SK-MEL-5 (cell line): ENCODE results near the gene KDM6B. TPM values are rescaled to one million over a fixed set of nuclear protein-coding genes. Genes with fewer than 3 reads are reported as not detected.
"Not testable (repeated sequence)": the region's sequence is repeated elsewhere in the genome, so short reads cannot be mapped to it uniquely, and the experiment has no call there.

Experiments
- DNase-seq: peaks from one replicate; pipeline ENCODE4 v3.0.0-alpha.2; 2016; ENCODE audit warnings: low read depth, low spot score
- in situ Hi-C: cut with HindIII; loops from 2 replicates; pipeline ENCODE4 v1.10.0; 2016; ENCODE audit warnings: low sequenced_read_pairs, high pct_unique_total_duplicates, low pct_unique_long_range_greater_than_20kb
- total RNA-seq: library from RNA; depleted of rRNA; stranded (reverse); fragments of >200 nt; shearing (Covaris generic); gene quantifications from 2 replicates; pipeline ENCODE4 v1.2.3, GENCODE V29; 2014

KDM6B gene
- total RNA-seq, 1 experiment from 2014 or later, result 2.4 TPM

DNA sequence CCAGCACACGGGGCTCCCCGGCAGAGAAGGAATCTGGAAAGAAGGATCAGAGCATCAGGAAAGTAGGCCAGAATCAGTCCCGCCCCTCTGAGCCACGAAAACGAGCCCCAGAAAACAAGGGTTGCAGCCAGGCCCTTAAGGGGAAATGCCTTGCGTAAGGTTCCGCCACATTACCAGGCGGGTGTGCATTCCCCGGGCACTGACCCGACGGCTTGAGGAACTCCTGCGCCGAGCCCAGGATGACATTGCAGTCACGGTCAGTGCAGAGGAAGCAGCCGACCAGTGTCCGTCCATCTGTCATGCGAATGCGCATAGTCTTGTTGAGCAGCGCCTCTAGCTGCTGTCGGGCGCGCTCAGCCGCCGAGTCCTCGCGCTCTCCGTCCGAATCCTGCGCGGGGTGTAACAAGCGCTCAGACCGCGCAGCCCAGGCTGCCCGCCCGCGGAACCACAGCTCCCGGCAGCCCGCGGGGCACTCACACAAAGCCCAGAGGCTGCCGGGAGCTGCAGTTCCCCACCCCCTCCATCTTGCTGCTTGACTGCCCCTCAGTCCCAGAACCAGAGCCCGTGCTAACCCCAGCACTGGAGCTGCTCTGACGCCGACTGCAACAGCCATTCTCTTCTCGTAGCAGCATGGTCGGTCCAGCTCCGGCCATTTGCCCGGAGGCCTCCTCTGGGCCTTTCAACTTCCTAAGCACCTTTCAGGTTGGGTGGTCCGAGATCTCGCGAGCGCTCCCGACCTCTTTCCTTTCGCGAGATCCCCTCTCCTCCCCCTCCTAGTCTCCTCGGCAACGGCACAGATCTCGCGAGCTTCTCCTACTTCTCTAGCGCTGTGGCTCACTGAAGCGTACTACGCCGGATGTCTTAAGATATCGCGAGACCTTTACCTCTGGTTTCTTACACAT, 23.0 kb downstream of the KDM6B start, which contains the start of gene NAA38:
TSS of gene NAA38 (minus strand) at position 749 of the 902 bp plus-strand sequence. CDS start at position 653, 96 bp downstream.
- peak; percentile 100 for DNase-seq
- in situ Hi-C loops, result no loop called here

DNA sequence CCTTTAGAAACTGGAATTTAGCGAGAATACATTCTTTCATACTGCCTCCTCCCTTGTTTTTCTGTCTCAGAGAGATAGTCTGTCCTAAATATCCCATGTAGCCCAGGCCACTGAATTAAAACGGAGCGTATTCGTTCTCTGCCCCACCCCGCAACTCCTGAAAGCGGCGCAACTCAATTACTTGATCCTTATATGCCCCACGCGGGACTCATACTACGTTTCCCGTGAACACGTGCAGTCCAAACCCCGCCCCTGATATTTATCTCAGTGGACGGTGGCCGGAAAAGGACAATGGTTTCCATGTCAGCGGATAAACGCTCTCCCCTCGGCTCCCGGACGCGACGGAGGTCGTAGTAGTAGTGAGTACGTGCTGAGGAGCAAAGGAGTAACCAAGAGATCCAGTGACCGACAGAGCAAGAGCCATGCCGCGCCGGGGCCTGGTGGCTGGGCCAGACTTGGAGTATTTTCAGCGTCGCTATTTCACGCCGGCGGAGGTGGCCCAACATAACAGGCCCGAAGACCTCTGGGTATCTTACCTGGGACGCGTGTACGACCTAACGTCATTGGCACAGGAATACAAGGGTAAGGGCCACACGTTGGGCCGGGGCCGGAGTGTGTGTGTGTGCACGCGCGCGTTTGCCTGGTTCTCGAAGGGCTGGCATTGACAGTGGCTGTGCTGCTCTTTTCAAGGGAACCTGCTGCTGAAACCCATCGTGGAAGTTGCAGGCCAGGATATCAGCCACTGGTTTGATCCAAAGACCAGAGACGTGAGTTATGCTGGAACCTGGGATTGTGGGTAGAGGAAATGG, 23.9 kb downstream of the KDM6B start, which contains the start of gene CYB5D1:
TSS of gene CYB5D1 (plus strand) at position 291 of the 809 bp plus-strand sequence. CDS start at position 423, 132 bp downstream.
- peak; percentile 94 for DNase-seq
- in situ Hi-C loops, result no loop called here

DNA sequence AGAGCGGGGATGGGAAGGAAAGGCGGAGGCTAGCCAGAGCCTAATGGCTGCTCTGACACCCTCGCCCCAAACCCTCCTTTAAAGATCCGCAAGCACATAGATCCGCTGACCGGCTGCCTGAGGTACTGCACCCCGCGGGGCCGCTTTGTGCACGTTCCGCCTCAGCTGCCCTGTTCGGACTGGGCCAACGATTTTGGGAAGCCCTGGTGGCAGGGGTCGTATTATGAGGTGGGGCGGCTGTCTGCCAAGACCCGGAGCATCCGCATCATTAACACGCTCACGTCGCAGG, 24.4 kb downstream of the KDM6B start:
- in situ Hi-C loops, result no loop called here
- DNase-seq, result peak; percentile 51

DNA sequence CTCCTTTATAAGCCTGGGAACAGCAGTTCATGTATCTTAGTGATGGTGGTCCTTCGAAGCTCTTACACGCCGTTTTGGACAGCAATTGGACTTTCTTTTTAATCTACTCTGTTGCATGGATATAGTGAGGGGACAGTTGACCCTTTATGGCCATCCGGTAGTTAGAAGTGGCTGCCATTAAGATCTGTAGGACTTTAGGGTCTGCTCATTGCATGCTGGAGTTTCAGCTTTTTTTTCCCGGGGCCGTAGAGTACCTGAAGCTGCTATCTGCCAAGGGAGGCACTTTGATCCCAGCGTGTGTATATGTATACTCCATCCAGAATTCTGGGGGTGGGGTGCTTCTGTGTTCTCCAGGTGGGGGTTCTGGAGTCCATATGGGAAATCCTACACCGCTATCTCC, 25.0 kb downstream of the KDM6B start:
- in situ Hi-C loops, result no loop called here
- DNase-seq, result no peak

DNA sequence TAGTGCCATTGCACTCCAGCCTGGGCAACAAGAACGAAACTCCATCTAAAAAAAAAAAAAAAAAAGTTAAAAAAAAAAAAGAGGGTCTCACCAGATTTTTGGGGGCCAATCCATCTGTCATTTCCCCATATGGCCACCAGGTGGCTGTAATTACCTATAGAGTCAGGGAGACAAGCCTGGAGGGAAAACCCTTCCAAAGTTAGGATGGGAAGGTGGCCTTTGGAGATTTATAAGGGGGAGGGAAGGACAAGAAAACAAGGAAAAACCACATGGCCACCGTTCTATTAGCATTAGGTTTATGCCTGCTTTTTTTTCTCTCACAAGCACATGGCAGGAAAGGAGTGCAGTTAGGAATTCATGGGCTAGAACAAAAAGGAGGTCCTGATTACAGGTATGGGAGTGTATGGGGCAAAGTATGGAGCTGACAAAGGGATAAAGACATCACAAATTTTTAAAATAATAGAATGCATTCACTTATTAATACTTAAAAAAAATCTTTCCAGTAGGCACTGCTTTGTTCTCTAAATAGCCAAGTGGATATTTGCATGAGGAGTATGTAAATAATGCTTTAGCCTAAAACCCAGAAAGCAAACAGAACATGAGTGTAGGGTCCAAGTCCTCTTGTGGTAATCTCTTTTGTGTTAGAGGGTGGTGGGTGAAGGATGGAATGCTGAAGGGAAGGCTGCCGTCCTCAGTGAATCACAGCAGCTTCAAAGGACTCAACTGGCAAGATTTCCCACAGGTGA, 28.8 kb downstream of the KDM6B start:
- DNase-seq, result peak; percentile 80
- in situ Hi-C loops, result no loop called here

DNA sequence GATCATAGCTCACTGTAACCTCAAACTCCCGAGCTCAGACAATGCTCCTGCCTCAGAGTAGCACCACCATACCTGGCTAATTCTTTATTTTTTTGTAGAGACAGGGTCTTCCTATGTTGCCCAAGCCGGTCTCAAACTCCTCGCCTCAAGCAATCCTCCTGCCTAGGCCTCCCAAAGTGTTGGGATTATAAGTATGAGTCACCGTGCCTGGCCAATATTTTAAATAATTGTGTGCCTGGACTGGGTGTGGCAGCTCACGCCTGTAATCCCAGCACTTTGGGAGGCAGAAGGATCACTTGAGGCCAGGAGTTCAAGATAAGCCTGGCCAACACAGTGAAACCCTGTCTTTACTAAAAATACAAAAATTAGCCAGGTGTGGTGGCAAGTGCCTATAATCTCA, 30.4 kb downstream of the KDM6B start:
- in situ Hi-C loops, DNase-seq: not testable (repeated sequence)

DNA sequence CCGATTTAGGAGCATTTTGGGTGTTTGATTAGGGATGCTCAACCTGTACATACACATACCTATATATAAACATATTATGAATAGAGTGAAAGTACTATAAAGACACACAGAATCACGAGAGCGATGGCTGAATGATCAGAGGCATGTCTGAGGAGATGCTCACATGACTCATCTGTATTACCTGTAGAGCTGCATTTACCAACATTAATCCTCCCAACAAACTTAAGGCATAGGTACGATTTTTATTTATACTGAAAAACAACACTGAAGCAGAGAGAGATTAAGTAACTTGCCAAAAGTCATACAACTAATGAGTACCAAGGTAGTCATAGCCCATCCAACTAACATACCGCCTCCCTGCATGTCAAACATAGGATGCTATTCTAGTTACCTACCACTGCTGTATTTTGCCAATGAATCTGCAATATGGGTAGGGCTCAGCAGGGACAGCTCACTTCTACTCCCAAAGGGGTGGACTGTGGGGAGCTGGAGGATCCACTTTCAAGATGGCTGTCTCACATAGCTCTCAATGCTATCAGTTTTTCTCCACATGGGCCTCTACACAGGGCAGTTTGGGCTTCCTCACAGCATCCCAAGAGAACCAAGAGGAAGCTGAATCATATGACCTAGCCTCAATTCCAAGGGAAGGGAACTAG, 31.1 kb downstream of the KDM6B start:
- in situ Hi-C loops, result no loop called here
- DNase-seq, result no peak

DNA sequence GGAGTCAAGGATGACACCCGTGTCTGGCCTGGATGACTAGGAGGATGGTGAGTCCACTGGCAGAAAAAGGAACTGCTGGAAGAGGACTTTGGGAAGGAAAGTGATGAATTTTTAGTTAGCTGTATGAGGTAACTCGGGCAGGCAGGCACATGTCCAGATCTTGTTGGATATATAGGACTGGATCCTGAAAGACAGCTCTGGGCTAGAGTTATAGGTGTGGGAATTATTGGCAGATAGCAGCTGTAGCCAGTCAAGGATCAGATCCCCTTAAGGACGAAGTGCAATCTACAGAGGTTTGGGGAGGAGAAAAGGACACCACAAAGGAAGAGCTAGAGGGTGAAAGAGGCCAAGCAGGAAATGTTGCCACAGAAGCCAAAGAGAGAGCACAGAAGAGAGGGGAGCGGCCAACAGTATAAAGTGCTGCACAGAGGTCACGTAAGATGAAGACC, 33.9 kb downstream of the KDM6B start:
- in situ Hi-C loops, result no loop called here
- no peak for DNase-seq

DNA sequence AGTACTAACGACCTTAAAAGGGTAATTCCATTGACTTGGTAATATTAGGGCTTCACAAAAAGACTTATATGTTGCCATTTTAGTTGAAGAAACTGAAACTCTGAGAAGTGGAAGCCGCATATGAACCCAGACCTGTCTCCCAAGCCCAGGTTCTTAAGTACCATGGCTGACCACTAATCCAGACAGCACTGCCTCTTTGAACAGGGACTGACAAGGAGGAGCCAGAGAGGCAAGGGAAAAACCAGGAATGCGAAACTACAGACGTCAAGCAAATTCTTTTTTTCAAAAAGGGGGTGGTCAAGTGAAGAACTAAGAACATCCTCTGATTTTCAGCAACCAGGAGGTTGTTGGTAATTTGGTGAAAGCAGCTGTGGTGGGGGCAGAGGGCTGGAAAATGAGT, 39.0 kb downstream of the KDM6B start:
- in situ Hi-C loops, result no loop called here
- no peak for DNase-seq

DNA sequence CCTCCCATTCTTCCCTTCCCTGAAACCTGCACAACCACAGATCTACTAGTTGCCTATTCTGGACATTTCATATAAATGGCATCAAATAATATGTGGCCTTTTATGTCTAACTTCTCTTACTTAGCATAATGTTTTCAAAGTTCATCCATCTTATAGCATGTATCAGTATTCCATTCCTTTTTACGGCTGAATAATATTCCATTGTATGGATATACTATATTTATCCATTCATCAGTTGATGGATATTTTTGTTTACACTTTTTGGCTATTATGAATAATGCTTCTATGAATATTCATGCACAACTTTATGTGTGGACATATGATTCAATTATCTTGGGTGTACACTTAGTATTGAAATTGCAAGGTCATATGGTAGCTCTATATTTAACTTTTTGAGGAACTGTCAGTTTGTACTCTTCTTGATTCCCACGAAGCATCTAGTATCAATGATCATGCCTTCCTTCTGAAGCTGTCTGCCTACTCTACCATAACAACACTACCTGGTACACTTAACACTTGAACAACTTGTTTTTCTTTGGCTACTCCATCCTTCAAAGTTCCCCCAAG, 41.9 kb downstream of the KDM6B start:
- in situ Hi-C loops, result no loop called here
- DNase-seq, result no peak

DNA sequence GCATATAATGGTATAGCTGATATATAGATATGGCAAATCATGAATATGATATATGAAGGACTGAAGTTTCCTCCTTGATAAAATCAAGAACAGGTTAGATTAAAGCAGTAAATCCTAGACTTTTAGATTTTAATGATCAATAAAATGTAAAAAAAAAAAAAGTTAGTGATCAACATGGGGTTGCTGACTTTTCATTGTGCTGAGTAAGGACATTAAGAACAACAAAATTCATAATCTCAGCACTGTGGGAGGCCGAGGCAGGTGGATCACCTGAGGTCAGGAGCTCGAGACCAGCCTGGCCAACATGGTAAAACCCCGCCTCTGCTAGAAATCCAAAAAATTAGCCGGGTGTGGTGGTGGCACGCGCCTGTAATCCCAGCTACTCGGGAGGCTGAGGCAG, 44.2 kb downstream of the KDM6B start:
- in situ Hi-C loops, result no loop called here
- DNase-seq, result no peak

DNA sequence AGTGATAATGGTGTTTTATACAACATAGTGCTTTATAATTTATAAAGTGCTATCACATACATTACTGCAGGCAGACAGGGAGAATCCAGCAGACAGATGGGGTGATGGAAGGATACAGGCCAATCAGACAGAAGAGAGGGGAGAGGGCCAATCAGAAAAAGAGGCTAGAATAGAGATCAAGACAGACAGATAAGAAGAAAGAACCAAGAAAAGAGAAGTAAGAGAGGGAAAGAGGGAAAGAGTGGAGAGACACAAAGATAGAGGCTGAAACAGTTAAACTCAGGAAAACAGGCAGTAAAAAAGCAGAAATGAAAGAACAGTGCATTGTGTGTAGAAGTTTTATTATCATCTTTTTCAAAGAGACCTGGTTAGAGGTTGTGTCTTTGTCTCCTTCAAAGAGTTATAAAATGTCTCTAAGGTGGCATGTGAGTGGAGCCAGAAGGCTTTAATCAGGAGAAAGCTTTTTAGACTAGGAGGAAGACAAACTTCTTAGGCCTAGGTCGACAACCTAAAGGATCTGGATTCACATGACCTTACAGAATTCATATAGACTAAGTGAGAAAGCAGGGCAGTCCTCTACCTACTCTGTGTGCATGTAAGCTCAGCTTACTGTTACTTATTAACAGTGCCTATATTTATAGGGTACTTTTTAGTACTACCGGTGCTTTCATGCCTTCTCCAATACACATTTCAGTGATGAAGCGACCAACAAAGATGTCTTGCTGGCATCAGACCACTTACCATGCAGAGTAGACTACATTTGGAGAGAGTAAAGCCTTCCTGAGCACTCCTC, 46.3 kb downstream of the KDM6B start:
- in situ Hi-C loops, result no loop called here
- no peak for DNase-seq

DNA sequence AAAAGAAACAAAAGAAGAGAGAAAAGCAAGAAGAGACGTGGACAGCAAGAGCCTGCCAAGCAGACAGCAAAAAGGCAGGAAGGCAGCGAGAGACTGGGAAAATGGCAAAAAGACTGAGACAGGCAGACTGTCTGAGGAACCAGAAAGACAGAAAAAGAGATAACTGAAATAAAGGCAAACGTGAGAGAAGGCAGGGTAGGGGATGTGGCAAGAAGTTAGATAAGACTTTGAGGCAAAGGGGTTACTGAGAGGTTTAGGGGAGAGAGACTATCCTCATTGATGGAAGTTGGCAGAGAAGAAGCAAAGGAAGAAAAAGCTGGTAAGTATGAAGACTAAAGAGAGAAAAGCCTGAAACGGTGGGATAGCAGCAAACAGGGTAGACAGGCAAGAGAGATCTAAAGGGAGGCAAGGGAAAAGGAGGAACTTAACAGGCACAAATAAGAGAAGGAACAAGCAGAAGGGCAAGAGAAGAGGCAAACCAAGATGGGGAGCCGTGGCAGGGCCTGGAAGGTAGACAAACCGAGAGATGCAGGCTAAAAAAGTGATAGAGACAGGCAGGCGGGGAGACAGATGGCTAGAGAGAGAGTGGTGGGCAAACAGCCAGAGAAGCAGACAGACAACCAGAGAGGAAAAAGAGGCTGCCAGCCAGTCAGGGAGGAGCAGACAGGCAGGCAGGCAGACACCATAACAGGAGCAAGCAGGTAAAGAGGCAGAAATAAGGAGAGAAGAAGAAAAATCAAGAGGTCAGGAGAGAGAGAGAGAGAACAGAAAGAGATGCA, 47.4 kb downstream of the KDM6B start:
- no peak for DNase-seq
- in situ Hi-C loops, result no loop called here

DNA sequence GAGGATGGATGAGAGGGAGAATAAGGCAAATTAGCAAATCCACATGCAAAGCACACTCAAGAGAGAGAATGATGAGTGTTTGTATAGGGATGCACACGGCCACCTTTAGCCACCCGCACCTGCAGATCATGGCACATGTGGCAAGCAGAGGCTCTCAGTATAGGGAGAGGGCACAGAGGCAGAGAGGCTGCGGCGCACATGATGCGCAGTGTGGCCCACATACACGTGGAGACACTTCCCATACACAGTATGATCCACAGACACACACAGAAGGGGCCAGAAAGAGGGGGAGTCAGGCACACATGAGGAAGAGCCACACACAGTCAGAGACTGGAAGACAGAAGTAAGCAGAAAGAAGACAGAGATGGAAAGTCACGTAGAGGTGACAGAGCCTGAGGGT, 48.1 kb downstream of the KDM6B start:
- in situ Hi-C loops, result no loop called here
- DNase-seq, result no peak

DNA sequence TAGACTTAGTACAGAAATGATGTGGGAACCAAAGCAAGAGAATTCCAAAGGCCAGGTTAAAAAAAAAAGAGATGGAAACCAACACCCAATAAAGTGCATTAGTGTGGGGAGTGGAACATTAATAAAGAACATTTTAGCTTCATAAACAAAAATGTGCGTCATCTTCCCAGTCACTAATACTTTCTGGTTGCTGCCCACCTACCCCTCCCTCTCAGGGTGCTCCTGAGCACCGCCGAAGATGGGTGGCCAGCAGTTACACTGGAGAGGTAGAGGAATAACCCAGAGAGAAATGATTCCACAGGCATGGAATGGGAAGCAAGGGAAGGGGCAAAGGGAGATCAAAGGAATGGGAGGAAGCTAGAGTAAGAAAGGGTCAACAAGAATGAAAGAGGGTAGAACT, 48.6 kb downstream of the KDM6B start:
- in situ Hi-C loops, result no loop called here
- no peak for DNase-seq
